Common myeloid progenitor, CD34-positive (primary cell): ENCODE results near the gene ADARB1.

Experiments
- CTCF ChIA-PET: fragments of 350-600 bp; sonication (Branson Sonifier 250); formaldehyde crosslinking; loops from one replicate; lab custom pipeline; 2021; ENCODE audit warnings: antibody characterized with exemption; lab: Charles Lee
- POLR2A ChIA-PET: fragments of 350-600 bp; sonication (Branson Sonifier 250); formaldehyde crosslinking; loops from one replicate; lab custom pipeline; 2021; ENCODE audit warnings: antibody characterized with exemption; lab: Charles Lee
- DNase-seq, 3 donors: peaks; one replicate each; pipeline versions ENCODE4 v3.0.0 to v3.0.0-alpha.2; 2013
- H3K27ac ChIP-seq, 2 experiments: 1 replicate in 1 of 2; 2 replicates in 1 of 2; pipeline ENCODE4 v1.7.0; 2013; ENCODE audit warnings: inconsistent platforms in 2 of 2, low read length in 2 of 2, mild to moderate bottlenecking in 2 of 2, low read depth in 1 of 2, moderate library complexity in 1 of 2; ENCODE audit not compliant: severe bottlenecking in 2 of 2, insufficient read depth in 1 of 2, poor library complexity in 1 of 2
- H3K27me3 ChIP-seq, 5 experiments: replicated peaks in 2 of 5; 1 replicate in 3 of 5; 2 replicates in 2 of 5; pipeline versions ENCODE4 v1.6.1 to v1.7.0; 2013; ENCODE audit warnings: low read length in 4 of 5, mild to moderate bottlenecking in 2 of 5, moderate library complexity in 2 of 5, inconsistent platforms in 1 of 5; ENCODE audit not compliant: insufficient read depth in 5 of 5, control insufficient read depth in 4 of 5
- H3K36me3 ChIP-seq, 4 experiments: 1 replicate in 2 of 4; 2 replicates in 2 of 4; pipeline versions ENCODE4 v1.6.1 to v1.7.0; 2013; ENCODE audit warnings: low read length in 3 of 4, control low read depth in 1 of 4, mild to moderate bottlenecking in 1 of 4; ENCODE audit not compliant: control insufficient read depth in 4 of 4, insufficient read depth in 4 of 4
- H3K4me1 ChIP-seq, 4 experiments: 1 replicate in 3 of 4; 2 replicates in 1 of 4; pipeline versions ENCODE4 v1.6.1 to v1.7.1; 2013; ENCODE audit warnings: low read length in 3 of 4, mild to moderate bottlenecking in 3 of 4, control low read depth in 1 of 4, inconsistent platforms in 1 of 4, moderate library complexity in 1 of 4; ENCODE audit not compliant: control insufficient read depth in 4 of 4, insufficient read depth in 4 of 4; ENCODE audit errors: control extremely low read depth in 1 of 4
- H3K4me3 ChIP-seq, 7 experiments: 1 replicate in 4 of 7; 2 replicates in 3 of 7; pipeline versions ENCODE4 v1.5.1 to v1.7.0; 2013; ENCODE audit warnings: mild to moderate bottlenecking in 7 of 7, low read length in 6 of 7, moderate library complexity in 6 of 7, inconsistent platforms in 2 of 7, low read depth in 2 of 7, control low read depth in 1 of 7; ENCODE audit not compliant: insufficient read depth in 4 of 7, control insufficient read depth in 1 of 7; ENCODE audit errors: extremely low read depth in 1 of 7
- H3K9me3 ChIP-seq, 5 experiments: 1 replicate in 4 of 5; 2 replicates in 1 of 5; pipeline versions ENCODE4 v1.6.1 to v1.7.1; 2013; ENCODE audit warnings: low read length in 4 of 5, mild to moderate bottlenecking in 2 of 5, inconsistent platforms in 1 of 5, low read depth in 1 of 5, moderate library complexity in 1 of 5; ENCODE audit not compliant: control insufficient read depth in 4 of 5, insufficient read depth in 2 of 5; ENCODE audit errors: control extremely low read depth in 1 of 5
- WGBS: methylation state at CpG from one replicate; pipeline ENCODE4 v1.1.5; 2013; ENCODE audit not compliant: insufficient coverage; 5-methylcytosine and 5-hydroxymethylcytosine counted together

The ADARB1 gene

GRCh38 chr21:45076245-45076711 is 1.9 kb downstream of the ADARB1 start:
- no peak overlapping the region for H3K27ac ChIP-seq
- H3K4me1 ChIP-seq, result peaks cover 4 to 18% (median 13%) of the 10 kb centered on the region in 4 experiments
- CTCF ChIA-PET, result interaction anchor here (0.7 to 1.7 kb wide), 2 partner anchors 38 to 62 kb away, joined by 3 read pairs; no protein-coding TSS in a partner anchor
- no CpG with 5 or more reads among the region's 8 CpGs for WGBS
- H3K27me3 ChIP-seq, result peaks cover 0 to 20% (median 12%) of the 10 kb centered on the region in 5 experiments
- peak in 1 of 3 donors; percentile 21 for DNase-seq
- H3K4me3 ChIP-seq, result no peak overlapping the region
- no peaks in the 10 kb centered on the region for H3K36me3 ChIP-seq
- POLR2A ChIA-PET, result no interaction called here
- no peaks in the 10 kb centered on the region for H3K9me3 ChIP-seq

- Histone ChIP-seq H3K36me3 (no peaks in the 10 kb centered on the region), H3K27me3 (peaks cover 0 to 20% (median 12%) of the 10 kb centered on the region in 5 experiments), H3K27ac (no peak overlapping the region), H3K4me3 (no peak overlapping the region), H3K9me3 (no peaks in the 10 kb centered on the region), H3K4me1 (peaks cover 4 to 22% (median 12%) of the 10 kb centered on the region in 4 experiments)
- POLR2A ChIA-PET, result no interaction called here
- CTCF ChIA-PET, result interaction anchor here (0.9 to 5.6 kb wide), 5 partner anchors 17 to 50 kb away, joined by 3 to 18 read pairs (median 3); no protein-coding TSS in a partner anchor
- WGBS, result 96% methylated on average over 4 of the region's 5 CpGs
- no peak for DNase-seq
Observed at GRCh38 chr21:45078371-45078770, 4.0 kb downstream of the ADARB1 start.

GRCh38 chr21:45078877-45079281 is 4.5 kb downstream of the ADARB1 start:
- ChIA-PET POLR2A (no interaction called here), CTCF (interaction anchor here (0.9 to 5.6 kb wide), 3 partner anchors 16 to 50 kb away, joined by 3 to 18 read pairs (median 13); no protein-coding TSS in a partner anchor)
- Histone ChIP-seq H3K36me3 (no peaks in the 10 kb centered on the region), H3K27me3 (peaks cover 0 to 20% (median 12%) of the 10 kb centered on the region in 5 experiments), H3K9me3 (no peaks in the 10 kb centered on the region), H3K4me1 (peaks cover 4 to 18% (median 10%) of the 10 kb centered on the region in 4 experiments), H3K27ac (no peak overlapping the region), H3K4me3 (no peak overlapping the region)
- peak in 2 of 3 donors; percentile 35 to 47 for DNase-seq
- 90% methylated on average over 2 of the region's 2 CpGs for WGBS

- H3K27ac ChIP-seq, result no peak overlapping the region
- WGBS, result 83% methylated on average over 1 of the region's 2 CpGs
- H3K27me3 ChIP-seq, result peaks cover 0 to 20% (median 12%) of the 10 kb centered on the region in 5 experiments
- H3K4me1 ChIP-seq, result peaks cover 4 to 18% (median 9%) of the 10 kb centered on the region in 4 experiments
- DNase-seq, result no peak
- no peaks in the 10 kb centered on the region for H3K36me3 ChIP-seq
- no peak overlapping the region for H3K4me3 ChIP-seq
- POLR2A ChIA-PET, result no interaction called here
- H3K9me3 ChIP-seq, result no peaks in the 10 kb centered on the region
- CTCF ChIA-PET, result interaction anchor here (0.9 to 5.6 kb wide), 4 partner anchors 9 to 49 kb away, joined by 3 to 18 read pairs (median 9); no protein-coding TSS in a partner anchor
Observed at GRCh38 chr21:45079351-45079750, 5.0 kb downstream of the ADARB1 start.

- WGBS, result 99% methylated on average over 4 of the region's 5 CpGs
- POLR2A ChIA-PET, result interaction anchor here (0.7 kb wide), 1 partner anchor 24 kb away, joined by 3 read pairs; no protein-coding TSS in a partner anchor
- no peak overlapping the region for H3K27ac ChIP-seq
Observed at GRCh38 chr21:45080232-45080631, 5.9 kb downstream of the ADARB1 start.

GRCh38 chr21:45080639-45081414 is 6.4 kb downstream of the ADARB1 start:
- H3K4me1 ChIP-seq, result peaks cover 0 to 8% (median 0%) of the 10 kb centered on the region in 4 experiments
- H3K27ac ChIP-seq, result no peak overlapping the region
- H3K9me3 ChIP-seq, result no peaks in the 10 kb centered on the region
- peak in 1 of 3 donors; percentile 24 for DNase-seq
- H3K36me3 ChIP-seq, result no peaks in the 10 kb centered on the region
- CTCF ChIA-PET, result interaction anchor here (1.1 to 5.6 kb wide), 4 partner anchors 10 to 48 kb away, joined by 3 to 18 read pairs (median 9); no protein-coding TSS in a partner anchor
- POLR2A ChIA-PET, result interaction anchor here (0.7 kb wide), 1 partner anchor 23 kb away, joined by 3 read pairs; no protein-coding TSS in a partner anchor
- H3K4me3 ChIP-seq, result no peak overlapping the region
- WGBS, result 89% methylated on average over 7 of the region's 8 CpGs
- H3K27me3 ChIP-seq, result peaks cover 0 to 10% (median 7%) of the 10 kb centered on the region in 5 experiments

More at GRCh38 chr21:45080232-45080631, 5.9 kb downstream of the ADARB1 start:
- Histone ChIP-seq H3K4me3 (no peak overlapping the region), H3K9me3 (no peaks in the 10 kb centered on the region), H3K36me3 (no peaks in the 10 kb centered on the region), H3K4me1 (peaks cover 3 to 13% (median 4%) of the 10 kb centered on the region in 4 experiments), H3K27me3 (peaks cover 0 to 15% (median 9%) of the 10 kb centered on the region in 5 experiments)
- CTCF ChIA-PET, result interaction anchor here (1.4 to 5.6 kb wide), 3 partner anchors 10 to 48 kb away, joined by 5 to 18 read pairs (median 13); no protein-coding TSS in a partner anchor
- DNase-seq, result no peak
